ENCODE measurements around the gene IRAK1. TPM values are rescaled to one million over a fixed set of nuclear protein-coding genes. Genes with fewer than 3 reads are reported as not detected.

IRAK1 gene
- total and polyA plus RNA-seq, 2 of the 13 experiments (the other 11 are each of a cell fraction or from before 2014, with no cell fraction given): 57.7 to 77.3 TPM

- Histone ChIP-seq H3K36me3 (replicated peaks in 1 of 2; ENCODE audit: control insufficient read depth in 1 of 2, insufficient read depth in 2 of 2, low read length in 2 of 2) (peaks cover 2 to 9% of the 10 kb centered on the region in 2 experiments; a peak in 2 of 5 replicates), H3K27me3 (ENCODE audit: control insufficient read depth in 1 of 2, insufficient read depth in 2 of 2, low read length in 2 of 2) (no peaks in the 10 kb centered on the region; a peak in 1 of 5 replicates), H3K27ac (ENCODE audit: extremely low read length, insufficient read depth, low read length) (no peak overlapping the region), H3K4me1 (ENCODE audit: insufficient read depth, low read length) (peaks cover 24% of the 10 kb centered on the region), H3K9me3 (ENCODE audit: low read length) (no peaks in the 10 kb centered on the region), H4K20me1 (ENCODE audit: insufficient read depth, low read length) (no peaks in the 10 kb centered on the region), H3K4me3 (replicated peaks in 1 of 3; ENCODE audit: insufficient read depth in 1 of 3, low read depth in 2 of 3, low read length in 3 of 3) (no peak overlapping the region), H3K4me2 (ENCODE audit: low read depth, low read length) (no peak overlapping the region), H3K79me2 (ENCODE audit: insufficient read depth, low read length) (peaks cover 10% of the 10 kb centered on the region), H2AFZ (ENCODE audit: low read length) (no peak overlapping the region), H3K9ac (ENCODE audit: insufficient read depth, low read depth, low read length) (no peak overlapping the region)
- WGBS (ENCODE audit: low lambda C conversion rate): 96% methylated on average over 6 of the region's 6 CpGs
- ChIA-PET CTCF (ENCODE audit: low intra/inter-chr PET ratio, low total read pairs) (no interaction called here), POLR2A (no interaction called here)
- DNase-seq (ENCODE audit: low spot score) (no peak), FAIRE-seq (no peak), ATAC-seq (no peak)
- in situ Hi-C loops (cut with HindIII; ENCODE audit: extremely low pct_ligation_motif_present, low pct_unique_long_range_greater_than_20kb): no loop called here
- TF ChIP-seq ATF1 (CRISPR knock-in tag; IDR thresholded peaks at IDR 0.05) (no peak), SRSF1 (optimal IDR thresholded peaks at IDR 0.05; ENCODE audit: low read depth, low read length) (no peak), REXO4 (CRISPR knock-in tag; IDR thresholded peaks at IDR 0.05; ENCODE audit: borderline replicate concordance) (no peak), FOXJ3 (CRISPR knock-in tag; IDR thresholded peaks at IDR 0.05; ENCODE audit: borderline replicate concordance) (no peak), MAX (IDR thresholded peaks at IDR 0.05) (no peak), NFIB (CRISPR knock-in tag; IDR thresholded peaks at IDR 0.05; ENCODE audit: borderline replicate concordance) (no peak), TCF12 (IDR thresholded peaks at IDR 0.05) (no peak), TCF12 (CRISPR knock-in tag; IDR thresholded peaks at IDR 0.05) (no peak), ZFYVE20 (CRISPR knock-in tag; IDR thresholded peaks at IDR 0.05; ENCODE audit: borderline replicate concordance, low read depth) (no peak), IKZF4 (CRISPR knock-in tag; IDR thresholded peaks at IDR 0.05; ENCODE audit: borderline replicate concordance, low read depth, not compliant biosample characterization) (no peak), HOXA7 (CRISPR knock-in tag; IDR thresholded peaks at IDR 0.05) (no peak)
- BruUV-seq (replicated peaks): no TSS peak
- intact Hi-C loops (cut with micrococcal nuclease; ENCODE audit: unreplicated experiment): no loop called here
Observed at GRCh38 chrX:154044091-154044490, 24.4 kb upstream of the IRAK1 start.

All from HepG2 (cell line).